GM21825 (cell line): ENCODE results near the gene SERPINE3.

Experiments used
- ATAC-seq: cut with Tn5 transposase; IDR thresholded peaks from one replicate; pipeline ENCODE4 v1.9.1; 2021; ENCODE audit warnings: mild to moderate bottlenecking, moderate library complexity; ENCODE audit not compliant: unreplicated experiment

SERPINE3 gene

GRCh38 chr13:51359352-51359751 lies 19.9 kb downstream of the SERPINE3 start:
- no peak for ATAC-seq

GRCh38 chr13:51360489-51360888 lies 21.0 kb downstream of the SERPINE3 start:
- no peak for ATAC-seq

DNA sequence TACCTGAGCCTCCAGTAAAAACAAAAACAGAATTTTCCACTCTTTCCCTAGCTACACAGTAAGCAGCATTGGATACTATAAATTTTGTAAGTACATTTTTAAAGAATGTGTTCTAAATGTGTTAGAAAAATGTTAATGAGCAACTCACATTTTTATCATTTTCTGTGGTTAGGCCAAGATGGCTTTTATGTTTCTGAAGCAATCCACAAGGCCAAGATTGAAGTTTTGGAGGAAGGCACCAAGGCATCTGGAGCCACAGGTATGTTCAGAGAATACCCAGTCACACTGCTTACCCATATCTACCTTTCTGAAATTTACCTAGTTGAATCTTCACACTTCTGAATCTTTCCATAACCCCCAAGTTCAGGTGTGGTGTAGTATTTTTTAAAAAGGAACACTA lies 21.6 kb downstream of the SERPINE3 start:
- ATAC-seq, result no peak

DNA sequence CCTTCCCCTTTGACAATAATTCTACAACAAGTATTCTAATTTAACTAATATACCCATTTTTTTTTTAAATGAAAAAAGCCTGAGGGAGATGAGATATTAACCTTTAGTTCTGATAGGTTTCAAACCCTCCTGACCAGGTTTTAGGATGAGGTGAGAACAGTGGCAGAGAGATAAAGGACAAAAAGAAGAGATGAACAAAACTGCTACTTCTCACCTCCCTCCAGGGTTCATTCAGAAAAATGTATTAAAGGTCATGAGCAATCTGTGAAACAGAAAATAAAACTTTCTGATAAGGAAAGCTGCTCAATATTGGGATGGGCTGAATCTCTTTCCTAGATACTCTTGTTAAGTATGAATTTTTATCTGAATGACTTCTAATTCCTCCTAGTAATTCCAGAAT lies 24.1 kb downstream of the SERPINE3 start:
- ATAC-seq, result no peak

DNA sequence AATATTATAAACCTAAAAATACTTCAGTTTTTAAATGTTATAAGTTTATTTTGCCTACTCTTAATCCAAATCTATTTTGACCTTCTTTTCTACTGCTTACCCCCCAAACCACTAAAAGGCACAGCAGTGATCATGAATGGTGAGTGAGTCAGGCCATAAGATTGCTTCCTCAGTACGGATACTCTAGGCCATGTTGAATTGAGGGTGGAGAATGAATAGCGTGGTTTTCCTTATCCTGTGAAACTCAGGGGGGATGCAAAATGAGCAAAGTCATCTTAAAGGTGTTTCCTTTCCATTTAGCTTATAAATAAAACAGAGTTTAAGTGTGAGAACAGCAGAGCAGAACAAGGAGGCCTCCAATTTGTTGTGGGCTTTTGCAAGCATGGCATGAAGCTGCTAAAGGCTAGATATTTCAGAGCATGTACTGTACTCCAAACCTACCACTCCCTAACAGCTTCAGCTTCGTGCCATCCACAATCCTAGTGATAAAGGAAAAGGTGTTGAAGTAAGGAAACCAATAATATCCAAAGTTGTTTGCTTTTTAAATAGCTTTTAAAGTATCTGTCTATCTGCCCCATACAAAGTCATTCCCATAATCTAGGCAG lies 25.0 kb downstream of the SERPINE3 start:
- ATAC-seq, result no peak

DNA sequence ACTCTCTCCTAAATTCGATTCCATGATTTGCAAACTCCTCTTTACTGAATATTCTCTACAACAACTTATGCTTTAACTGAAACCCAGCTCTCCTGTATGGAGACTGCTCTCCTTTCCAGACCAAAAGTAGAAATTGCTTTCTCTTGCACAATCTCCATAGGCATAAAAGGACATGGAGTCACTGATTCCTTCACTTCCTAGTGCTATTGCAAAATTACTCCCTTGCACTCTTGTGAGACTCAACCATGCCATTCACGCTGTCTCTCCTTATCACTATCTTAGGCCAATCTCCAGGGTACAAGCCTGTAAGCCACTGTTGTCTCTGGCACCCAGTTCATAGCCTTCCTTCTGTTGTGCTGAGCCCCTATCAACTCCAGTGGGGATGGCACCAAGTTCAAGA lies 30.6 kb downstream of the SERPINE3 start:
- ATAC-seq, result no peak

DNA sequence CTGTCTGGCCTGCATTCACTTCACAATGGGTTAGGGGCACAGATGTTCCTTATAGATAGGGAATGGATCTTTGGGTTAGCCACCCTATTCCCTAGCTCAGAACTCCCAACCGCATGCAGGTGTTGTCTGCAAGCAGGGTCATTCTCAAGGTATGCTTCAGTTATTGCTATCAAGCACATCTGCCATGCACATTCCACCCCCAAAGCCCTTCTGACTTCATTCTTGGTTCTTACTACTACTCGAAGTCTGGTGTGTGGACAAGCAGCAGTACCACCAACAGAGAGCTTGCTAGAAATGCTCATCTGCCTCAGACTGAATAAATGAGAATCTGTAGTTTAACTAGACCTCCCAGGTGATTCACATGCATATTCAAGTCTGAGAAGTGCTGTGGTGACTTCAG lies 31.3 kb downstream of the SERPINE3 start:
- ATAC-seq, result no peak

GRCh38 chr13:51371768-51372399 lies 32.4 kb downstream of the SERPINE3 start:
- no peak for ATAC-seq

DNA sequence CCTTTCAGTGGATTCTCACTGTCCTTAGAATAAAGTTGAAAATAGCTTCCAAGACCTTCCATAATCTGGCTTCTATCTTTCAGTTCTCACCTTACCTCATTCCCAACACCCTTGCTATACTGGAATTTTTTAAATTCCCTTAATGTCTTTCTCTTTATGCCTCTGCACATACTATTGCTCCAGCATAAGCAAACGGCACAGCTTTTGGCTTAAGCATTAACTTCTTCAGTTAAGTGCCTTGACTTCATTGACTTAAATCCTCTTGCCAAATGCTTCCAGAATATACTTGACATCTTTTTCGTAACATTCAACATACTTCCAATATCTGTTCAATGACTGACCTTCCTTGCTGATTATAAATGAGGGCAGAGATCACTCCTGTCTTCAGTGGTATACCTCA lies 34.0 kb downstream of the SERPINE3 start:
- no peak for ATAC-seq

DNA sequence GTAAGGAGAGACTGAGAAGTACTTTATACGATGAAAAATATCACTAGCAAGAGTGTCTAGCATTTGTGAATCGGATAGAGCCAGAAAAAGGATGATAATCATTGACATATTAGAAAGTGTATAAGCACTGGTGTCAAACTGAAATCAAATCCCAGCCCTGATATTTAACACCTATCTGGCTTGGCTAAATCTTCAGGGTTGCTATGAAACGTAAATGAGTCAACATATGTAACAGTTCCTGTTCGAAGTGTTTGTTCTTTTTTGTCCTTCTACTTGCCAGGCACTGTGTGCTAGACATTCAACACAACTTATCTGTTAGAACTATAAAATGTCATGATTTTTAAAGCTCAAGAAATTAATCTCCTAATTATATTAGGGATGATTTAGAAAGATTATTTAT lies 40.8 kb downstream of the SERPINE3 start:
- no peak for ATAC-seq

DNA sequence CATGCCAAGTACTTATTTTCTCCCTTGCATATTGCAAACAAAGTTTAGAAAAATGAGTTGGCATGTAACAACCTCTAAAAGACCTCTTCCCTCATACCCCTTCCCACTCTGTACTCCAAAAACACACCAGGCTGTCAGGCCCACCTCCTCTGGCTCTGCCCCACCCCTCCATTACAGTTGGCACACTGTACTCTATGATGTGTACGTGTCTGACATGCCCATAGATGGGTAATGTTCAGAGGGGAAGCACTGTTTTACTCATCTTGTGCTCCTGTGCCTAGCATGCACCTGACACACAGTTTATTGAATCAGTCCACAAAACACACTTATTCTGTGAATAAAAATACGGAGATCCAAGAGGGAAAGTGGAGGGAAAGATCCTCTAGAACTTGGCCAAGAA lies 45.6 kb downstream of the SERPINE3 start:
- no peak for ATAC-seq

DNA sequence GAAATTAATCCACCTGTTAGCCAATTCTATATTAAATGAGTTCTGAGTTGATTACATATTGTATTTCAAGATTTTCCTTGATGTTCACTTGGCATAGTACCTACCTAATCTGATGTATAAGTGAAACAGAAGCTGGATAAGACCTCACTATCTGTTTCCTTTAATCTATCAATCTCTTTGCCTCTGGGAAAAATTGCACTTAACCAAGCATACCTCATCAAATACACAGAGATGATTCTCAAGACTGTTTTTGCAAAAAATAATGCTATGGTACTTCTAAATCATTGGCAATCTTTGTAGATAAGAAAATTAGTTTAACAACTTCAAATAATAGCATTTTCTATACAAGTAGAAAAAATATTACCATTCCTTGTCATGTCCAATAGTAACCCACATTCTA lies 55.2 kb downstream of the SERPINE3 start:
- no peak for ATAC-seq

- no peak for ATAC-seq
Observed at GRCh38 chr13:51396352-51396751, 56.9 kb downstream of the SERPINE3 start.

DNA sequence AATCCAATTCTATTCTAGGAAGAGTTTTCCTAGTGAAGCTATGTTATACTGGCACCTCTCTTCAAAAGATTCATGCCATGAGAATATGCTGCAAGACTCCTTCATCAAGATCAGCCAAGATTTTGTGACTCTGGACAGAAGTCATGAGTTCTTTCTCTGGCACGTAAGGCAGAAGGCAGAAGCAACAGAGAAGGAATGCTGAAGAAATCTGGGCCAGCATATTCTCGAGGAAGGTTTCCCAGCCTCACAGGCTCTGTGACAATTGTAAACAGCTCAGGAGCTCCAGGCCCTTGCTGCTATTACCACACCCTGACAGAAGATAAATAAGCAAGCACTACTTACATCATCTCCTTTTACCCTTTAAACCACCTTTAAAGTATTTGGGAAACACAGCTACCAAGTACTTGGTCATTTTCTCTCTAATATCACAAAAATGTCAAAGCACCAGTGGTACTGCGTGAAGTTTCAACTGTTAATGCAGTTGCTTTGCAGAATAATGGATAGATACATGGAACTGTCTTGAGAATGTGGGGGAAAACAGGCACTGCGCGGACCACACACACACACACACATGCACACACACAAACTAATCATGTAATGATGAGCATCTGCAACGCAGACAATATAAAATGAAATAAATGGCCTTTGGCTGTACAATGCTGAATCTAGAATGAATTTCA lies 57.9 kb downstream of the SERPINE3 start:
- no peak for ATAC-seq

- ATAC-seq, result no peak
Observed at GRCh38 chr13:51405176-51405575, 65.7 kb downstream of the SERPINE3 start.

DNA sequence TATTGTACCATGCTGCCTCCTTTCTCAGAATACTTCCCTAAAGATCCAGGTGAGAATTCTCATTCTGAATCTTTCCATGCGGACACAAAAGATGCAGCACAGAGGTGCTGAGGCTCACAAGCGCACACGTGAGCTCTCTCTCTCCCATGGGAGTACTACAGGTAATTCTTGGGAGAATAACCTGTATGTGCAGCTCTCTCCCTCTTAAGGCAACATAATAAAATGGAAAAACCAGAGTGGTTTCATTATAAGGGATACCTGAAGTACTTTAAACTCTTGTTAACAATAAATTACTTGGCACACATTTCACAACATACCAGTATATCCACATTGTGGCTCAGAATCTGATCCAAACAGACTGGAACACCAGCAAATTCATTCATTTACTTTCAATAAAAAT lies 72.9 kb downstream of the SERPINE3 start:
- ATAC-seq, result no peak
